Astrocyte of the spinal cord (primary cell): Measurements from ENCODE around the gene CDC42BPB.

ENCODE experiments used
- DNase-seq: peaks from one replicate; pipeline ENCODE4 v3.0.0; 2011; ENCODE audit warnings: low read depth, low spot score
- H3K4me3 ChIP-seq: 2 replicates; pipeline ENCODE4 v1.5.1; 2011; ENCODE audit warnings: low read depth, mild to moderate bottlenecking, low read length, moderate library complexity
- CTCF ChIP-seq: IDR thresholded peaks from 2 replicates; pipeline ENCODE4 v1.5.1; 2012; ENCODE audit warnings: low read depth, mild to moderate bottlenecking, low read length, inconsistent platforms
- in situ Hi-C: cut with HindIII; loops from 2 replicates; pipeline ENCODE4 v1.10.0; 2017; ENCODE audit warnings: low sequenced_read_pairs

CDC42BPB gene

GRCh38 chr14:103084021-103084919 lies 26.9 kb upstream of the CDC42BPB start, which contains the start of gene LBHD2:
Gene LBHD2 (plus strand): TSS chr14:103084210. CDS start chr14:103086013, 1,803 bp downstream.
- no peak within 1 kb of the TSS for H3K4me3 ChIP-seq
- in situ Hi-C loops, result no loop called here
- no peak for TF ChIP-seq CTCF
- no peak for DNase-seq

GRCh38 chr14:103081951-103082350 lies 24.6 kb upstream of the CDC42BPB start:
- TF ChIP-seq CTCF, result no peak
- no peak overlapping the region for H3K4me3 ChIP-seq
- in situ Hi-C loops, result no loop called here
- no peak for DNase-seq

GRCh38 chr14:103078860-103079587 lies 21.7 kb upstream of the CDC42BPB start:
- TF ChIP-seq CTCF, result no peak
- H3K4me3 ChIP-seq, result no peak overlapping the region
- in situ Hi-C loops, result no loop called here
- DNase-seq, result no peak

- in situ Hi-C loops, result no loop called here
- TF ChIP-seq CTCF, result peak; percentile 85
- no peak overlapping the region for H3K4me3 ChIP-seq
- peak; percentile 76 for DNase-seq
These were observed 21.0 kb upstream of the CDC42BPB start for GRCh38 chr14:103078420-103078749.

GRCh38 chr14:103074729-103075367 lies 17.5 kb upstream of the CDC42BPB start:
- H3K4me3 ChIP-seq, result no peak overlapping the region
- in situ Hi-C loops, result no loop called here
- no peak for DNase-seq
- TF ChIP-seq CTCF, result no peak

- in situ Hi-C loops, result no loop called here
- no peak overlapping the region for H3K4me3 ChIP-seq
- DNase-seq, result no peak
- no peak for TF ChIP-seq CTCF
These were observed 16.8 kb upstream of the CDC42BPB start for GRCh38 chr14:103073876-103074728.
